Lung (tissue), 12 donors: Measurements from ENCODE around the gene FGGY. TPM values are rescaled to one million over a fixed set of nuclear protein-coding genes. Genes with fewer than 3 reads are reported as not detected.

Experiments used
- ATAC-seq: fragments of 200-7000 bp; cut with Tn5 transposase; one replicate; pipeline ENCODE4 v1.9.1; 2020; ENCODE audit warnings: moderate number of reproducible peaks; ENCODE audit not compliant: insufficient read depth, low FRiP score
- DNase-seq, 3 donors: peaks; one replicate each; pipeline ENCODE4 v3.0.0-alpha.2; 2013 to 2017
- H3K27ac ChIP-seq, 2 donors: one replicate each; pipeline ENCODE4 v1.5.1; 2013; ENCODE audit warnings: mild to moderate bottlenecking in 2 of 2, moderate library complexity in 2 of 2, control low read depth in 1 of 2, inconsistent platforms in 1 of 2, low read depth in 1 of 2, low read length in 1 of 2
- H3K27me3 ChIP-seq, 3 donors: one replicate each; pipeline ENCODE4 v1.5.1; 2013; ENCODE audit warnings: low read length in 2 of 3; ENCODE audit not compliant: control insufficient read depth in 3 of 3, insufficient read depth in 3 of 3
- H3K36me3 ChIP-seq, 4 donors: one replicate each; pipeline ENCODE4 v1.5.1; 2013; ENCODE audit warnings: low read length in 4 of 4, mild to moderate bottlenecking in 1 of 4, moderate library complexity in 1 of 4; ENCODE audit not compliant: control insufficient read depth in 4 of 4, insufficient read depth in 4 of 4
- H3K4me1 ChIP-seq, 5 donors: one replicate each; pipeline ENCODE4 v1.5.1; 2013; ENCODE audit warnings: low read length in 5 of 5, mild to moderate bottlenecking in 2 of 5, moderate library complexity in 1 of 5; ENCODE audit not compliant: control insufficient read depth in 5 of 5, insufficient read depth in 5 of 5
- H3K4me3 ChIP-seq: one replicate; pipeline ENCODE4 v1.5.1; 2013; ENCODE audit warnings: mild to moderate bottlenecking, control low read depth, moderate library complexity
- H3K9ac ChIP-seq, 2 donors: one replicate each; pipeline ENCODE4 v1.5.1; 2013; ENCODE audit warnings: low read length in 2 of 2, control low read depth in 1 of 2; ENCODE audit not compliant: insufficient read depth in 1 of 2
- H3K9me3 ChIP-seq, 4 donors: one replicate each; pipeline ENCODE4 v1.5.1; 2013; ENCODE audit warnings: low read length in 3 of 4, mild to moderate bottlenecking in 1 of 4, moderate library complexity in 1 of 4; ENCODE audit not compliant: control insufficient read depth in 4 of 4, insufficient read depth in 3 of 4
- WGBS, 2 donors: extraction: QIAGEN DNeasy Blood & Tissue Kit; methylation state at CpG; one replicate each; pipeline ENCODE4 v1.1.7; 2013; 5-methylcytosine and 5-hydroxymethylcytosine counted together
- polyA plus RNA-seq, 2 donors: library from polyadenylated mRNA; stranded (reverse); fragments of 200-250 nt; gene quantifications; one replicate each; pipeline ENCODE4 v1.2.1, GENCODE V29; 2013
- total RNA-seq, 2 donors: library from RNA; depleted of rRNA in 1 of 2; stranded (reverse); fragments of >200 nt in 1 of 2; gene quantifications; one replicate each; pipeline ENCODE4 v1.2.1, GENCODE V29; 2014 to 2021
- TF ChIP-seq, protein P1 (sequence below): IDR thresholded peaks from 2 replicates; pipeline ENCODE4 v1.5.1; 2012; ENCODE audit warnings: mild to moderate bottlenecking; ENCODE audit errors: control extremely low read depth, extremely low read depth
- donor health status: control.
- donor health status: control.
- donor health status: Bipolar disorder and iron deficiency.
- donor health status: healthy.
- donor health status: DM: yes; HTN: yes; CAD: no.

Gene FGGY
- total and polyA plus RNA-seq, 4 donors, result 16.1 to 42.3 (median 18.3) TPM

DNA sequence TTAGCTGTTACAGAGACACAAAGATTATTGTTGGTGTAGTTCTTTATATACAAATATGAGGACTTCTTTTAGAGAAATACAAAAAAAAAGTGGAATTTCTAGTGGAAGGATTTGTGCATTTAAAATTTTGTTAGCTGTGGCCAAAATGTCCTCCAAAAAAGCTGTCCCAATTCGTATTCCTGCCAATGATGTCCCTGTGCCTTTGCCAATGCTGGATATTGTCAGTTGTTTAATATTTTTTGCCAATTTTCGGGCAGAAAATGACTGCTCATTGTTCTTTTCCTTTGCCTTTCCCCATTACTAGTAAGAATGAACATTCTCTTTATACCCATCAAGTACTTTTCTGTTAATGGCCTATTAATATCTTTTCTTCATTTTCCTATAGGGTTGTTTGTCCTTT is 407.8 kb downstream of the FGGY start:
- Histone ChIP-seq H3K4me3 (no peak overlapping the region), H3K36me3 (no peaks in the 10 kb centered on the region), H3K9ac (no peak overlapping the region), H3K27ac (no peak overlapping the region), H3K9me3 (no peaks in the 10 kb centered on the region), H3K27me3 (no peaks in the 10 kb centered on the region), H3K4me1 (peaks cover 8 to 19% (median 10%) of the 10 kb centered on the region in 5 donors)
- TF ChIP-seq, protein P1, sequence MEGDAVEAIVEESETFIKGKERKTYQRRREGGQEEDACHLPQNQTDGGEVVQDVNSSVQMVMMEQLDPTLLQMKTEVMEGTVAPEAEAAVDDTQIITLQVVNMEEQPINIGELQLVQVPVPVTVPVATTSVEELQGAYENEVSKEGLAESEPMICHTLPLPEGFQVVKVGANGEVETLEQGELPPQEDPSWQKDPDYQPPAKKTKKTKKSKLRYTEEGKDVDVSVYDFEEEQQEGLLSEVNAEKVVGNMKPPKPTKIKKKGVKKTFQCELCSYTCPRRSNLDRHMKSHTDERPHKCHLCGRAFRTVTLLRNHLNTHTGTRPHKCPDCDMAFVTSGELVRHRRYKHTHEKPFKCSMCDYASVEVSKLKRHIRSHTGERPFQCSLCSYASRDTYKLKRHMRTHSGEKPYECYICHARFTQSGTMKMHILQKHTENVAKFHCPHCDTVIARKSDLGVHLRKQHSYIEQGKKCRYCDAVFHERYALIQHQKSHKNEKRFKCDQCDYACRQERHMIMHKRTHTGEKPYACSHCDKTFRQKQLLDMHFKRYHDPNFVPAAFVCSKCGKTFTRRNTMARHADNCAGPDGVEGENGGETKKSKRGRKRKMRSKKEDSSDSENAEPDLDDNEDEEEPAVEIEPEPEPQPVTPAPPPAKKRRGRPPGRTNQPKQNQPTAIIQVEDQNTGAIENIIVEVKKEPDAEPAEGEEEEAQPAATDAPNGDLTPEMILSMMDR, result no peak
- no peak for ATAC-seq
- peak in 2 of 3 donors; percentile 27 to 40 for DNase-seq
- 79 to 91% methylated on average over 2 of the region's 2 CpGs for WGBS, 2 donors

DNA sequence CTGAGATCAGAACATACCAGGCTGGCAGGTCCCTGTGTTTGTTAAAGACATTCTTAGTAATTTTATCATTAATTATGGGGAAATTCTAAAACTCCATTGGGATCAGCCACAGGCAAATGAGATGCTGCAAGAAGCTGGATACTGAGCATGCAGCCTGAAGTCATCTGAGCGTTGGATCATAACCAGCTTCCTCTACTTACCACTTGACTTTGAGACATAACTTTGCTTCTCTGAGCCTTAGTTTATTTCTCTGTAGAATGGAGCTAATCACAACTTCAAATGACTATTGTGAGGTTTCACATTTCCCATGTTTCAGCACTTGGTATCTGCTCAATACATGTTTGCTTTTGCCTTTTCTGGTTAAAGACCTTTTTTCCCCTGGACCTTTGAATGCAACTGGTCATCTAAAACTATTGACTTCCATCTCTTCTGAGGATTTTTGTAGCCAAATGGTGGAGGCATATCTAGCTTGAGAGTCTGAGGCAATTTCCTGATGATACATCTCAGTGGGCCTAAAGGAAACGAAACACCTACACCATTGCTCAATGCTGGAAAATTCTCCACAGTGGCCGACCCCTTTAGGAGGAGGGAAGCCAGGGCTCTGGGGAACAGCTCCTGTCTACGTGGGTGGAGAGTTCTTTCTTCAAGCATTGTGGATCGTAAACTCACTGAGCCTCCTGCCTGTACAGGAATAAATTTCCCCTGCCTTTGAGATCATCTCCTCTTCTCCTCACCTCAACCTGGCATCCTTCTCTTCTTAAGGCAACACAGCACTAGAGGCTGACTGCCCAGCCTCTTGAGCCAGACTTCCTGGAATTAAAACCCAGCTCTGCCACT is 408.8 kb downstream of the FGGY start:
- Histone ChIP-seq H3K9ac (no peak overlapping the region), H3K4me3 (no peak overlapping the region), H3K27ac (peak overlapping the region in 1 of 2 donors; percentile 72), H3K27me3 (no peaks in the 10 kb centered on the region), H3K4me1 (peaks cover 8 to 19% (median 10%) of the 10 kb centered on the region in 5 donors), H3K9me3 (no peaks in the 10 kb centered on the region), H3K36me3 (no peaks in the 10 kb centered on the region)
- DNase-seq (no peak), ATAC-seq (no peak)
- WGBS, 2 donors, result 51 to 53% methylated on average over 5 of the region's 5 CpGs
- TF ChIP-seq, protein P1, result no peak

DNA sequence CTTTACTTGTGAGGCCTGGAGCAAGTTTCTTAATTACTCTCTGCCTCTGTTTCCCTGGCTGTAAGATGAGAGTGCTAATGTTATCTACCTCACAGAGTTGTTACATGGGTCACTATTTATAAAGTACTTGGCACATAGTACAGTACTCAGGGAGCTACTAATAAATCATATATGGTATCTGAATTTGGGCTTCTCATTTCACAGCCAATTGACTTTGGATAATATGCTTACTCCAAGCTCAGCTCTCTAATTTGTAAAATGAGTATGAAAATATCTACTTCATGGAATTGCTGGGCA is 409.4 kb downstream of the FGGY start:
- no peak overlapping the region for H3K9ac ChIP-seq
- no peaks in the 10 kb centered on the region for H3K36me3 ChIP-seq
- H3K27ac ChIP-seq, result peak overlapping the region in 1 of 2 donors; percentile 72
- H3K9me3 ChIP-seq, result no peaks in the 10 kb centered on the region
- peaks cover 8 to 19% (median 10%) of the 10 kb centered on the region in 5 donors for H3K4me1 ChIP-seq
- ATAC-seq (no peak), DNase-seq (no peak)
- no peaks in the 10 kb centered on the region for H3K27me3 ChIP-seq
- TF ChIP-seq, protein P1, result no peak
- no peak overlapping the region for H3K4me3 ChIP-seq
